Fibroblast of lung (primary cell): ENCODE data around the gene COL19A1.

Experiments
- CTCF ChIP-seq, 2 donors: IDR thresholded peaks in 1 of 2; conservative IDR thresholded peaks in 1 of 2; 1 replicate in 1 of 2; 2 replicates in 1 of 2; pipeline ENCODE4 v1.5.1; 2011 to 2012; ENCODE audit warnings: low read length in 2 of 2, control low read depth in 1 of 2, inconsistent platforms in 1 of 2, low read depth in 1 of 2, mild to moderate bottlenecking in 1 of 2
- EZH2 ChIP-seq: IDR thresholded peaks from 2 replicates; pipeline ENCODE4 v1.5.1; 2012; ENCODE audit warnings: low read length, control low read depth, mild to moderate bottlenecking; ENCODE audit errors: missing control alignments

- TF ChIP-seq CTCF (conservative IDR thresholded peaks at IDR 0.05 in 1 of 2, IDR thresholded peaks at IDR 0.05 in 1 of 2; ENCODE audit: low read depth in 1 of 2, low read length in 2 of 2) (no peak), EZH2 (no peak)
Observed at GRCh38 chr6:69878795-69879194, 12.4 kb downstream of the COL19A1 start.
